Osteocyte (in vitro differentiated cells): ENCODE measurements around the gene CDH8. TPM values are rescaled to one million over a fixed set of nuclear protein-coding genes. Genes with fewer than 3 reads are reported as not detected.

Experiments used
- DNase-seq: peaks from one replicate; pipeline ENCODE4 v3.0.0; 2021; ENCODE audit warnings: mixed read lengths; ENCODE audit not compliant: unreplicated experiment; ENCODE audit errors: extremely low spot score
- H3K27ac Mint-ChIP-seq: one replicate; pipeline ENCODE4 v1.8.0; 2021; ENCODE audit warnings: mild to moderate bottlenecking, mixed read lengths; ENCODE audit not compliant: unreplicated experiment
- H3K27me3 Mint-ChIP-seq: one replicate; pipeline ENCODE4 v1.8.0; 2021; ENCODE audit warnings: mixed read lengths; ENCODE audit not compliant: unreplicated experiment
- H3K36me3 Mint-ChIP-seq: one replicate; pipeline ENCODE4 v1.8.0; 2021; ENCODE audit warnings: mixed read lengths; ENCODE audit not compliant: unreplicated experiment
- H3K4me1 Mint-ChIP-seq: one replicate; pipeline ENCODE4 v1.8.0; 2021; ENCODE audit warnings: mixed read lengths; ENCODE audit not compliant: unreplicated experiment
- H3K4me3 Mint-ChIP-seq: one replicate; pipeline ENCODE4 v1.8.0; 2021; ENCODE audit warnings: mild to moderate bottlenecking, moderate library complexity, mixed read lengths; ENCODE audit not compliant: unreplicated experiment
- H3K9me3 Mint-ChIP-seq: one replicate; pipeline ENCODE4 v1.8.0; 2021; ENCODE audit warnings: mixed read lengths; ENCODE audit not compliant: unreplicated experiment
- long read RNA-seq: library from polyadenylated mRNA; unstranded; transcript quantifications from one replicate; pipeline ENCODE4 v2.0.0, GENCODE V29; 2021
- total RNA-seq: library from RNA; stranded (reverse); gene quantifications from 2 replicates; pipeline ENCODE4 v1.2.1, GENCODE V29; 2021
- TF ChIP-seq, protein P1 (sequence below): fragments of 200-600 bp; sonication (generic); IDR thresholded peaks from 2 replicates; pipeline ENCODE4 v1.5.0; 2021; ENCODE audit warnings: antibody characterized with exemption, mild to moderate bottlenecking, moderate library complexity

CDH8 gene, protein sequence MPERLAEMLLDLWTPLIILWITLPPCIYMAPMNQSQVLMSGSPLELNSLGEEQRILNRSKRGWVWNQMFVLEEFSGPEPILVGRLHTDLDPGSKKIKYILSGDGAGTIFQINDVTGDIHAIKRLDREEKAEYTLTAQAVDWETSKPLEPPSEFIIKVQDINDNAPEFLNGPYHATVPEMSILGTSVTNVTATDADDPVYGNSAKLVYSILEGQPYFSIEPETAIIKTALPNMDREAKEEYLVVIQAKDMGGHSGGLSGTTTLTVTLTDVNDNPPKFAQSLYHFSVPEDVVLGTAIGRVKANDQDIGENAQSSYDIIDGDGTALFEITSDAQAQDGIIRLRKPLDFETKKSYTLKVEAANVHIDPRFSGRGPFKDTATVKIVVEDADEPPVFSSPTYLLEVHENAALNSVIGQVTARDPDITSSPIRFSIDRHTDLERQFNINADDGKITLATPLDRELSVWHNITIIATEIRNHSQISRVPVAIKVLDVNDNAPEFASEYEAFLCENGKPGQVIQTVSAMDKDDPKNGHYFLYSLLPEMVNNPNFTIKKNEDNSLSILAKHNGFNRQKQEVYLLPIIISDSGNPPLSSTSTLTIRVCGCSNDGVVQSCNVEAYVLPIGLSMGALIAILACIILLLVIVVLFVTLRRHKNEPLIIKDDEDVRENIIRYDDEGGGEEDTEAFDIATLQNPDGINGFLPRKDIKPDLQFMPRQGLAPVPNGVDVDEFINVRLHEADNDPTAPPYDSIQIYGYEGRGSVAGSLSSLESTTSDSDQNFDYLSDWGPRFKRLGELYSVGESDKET
- total RNA-seq: 7.6 and 7.7 TPM in 2 replicates
- long read RNA-seq, full-length matches to known transcripts: 28 of 44 reads
- long read RNA-seq, partial matches to known transcripts: 10 of 44 reads
- long read RNA-seq, other reads (novel, unspliced or antisense): 6 of 44 reads

DNA sequence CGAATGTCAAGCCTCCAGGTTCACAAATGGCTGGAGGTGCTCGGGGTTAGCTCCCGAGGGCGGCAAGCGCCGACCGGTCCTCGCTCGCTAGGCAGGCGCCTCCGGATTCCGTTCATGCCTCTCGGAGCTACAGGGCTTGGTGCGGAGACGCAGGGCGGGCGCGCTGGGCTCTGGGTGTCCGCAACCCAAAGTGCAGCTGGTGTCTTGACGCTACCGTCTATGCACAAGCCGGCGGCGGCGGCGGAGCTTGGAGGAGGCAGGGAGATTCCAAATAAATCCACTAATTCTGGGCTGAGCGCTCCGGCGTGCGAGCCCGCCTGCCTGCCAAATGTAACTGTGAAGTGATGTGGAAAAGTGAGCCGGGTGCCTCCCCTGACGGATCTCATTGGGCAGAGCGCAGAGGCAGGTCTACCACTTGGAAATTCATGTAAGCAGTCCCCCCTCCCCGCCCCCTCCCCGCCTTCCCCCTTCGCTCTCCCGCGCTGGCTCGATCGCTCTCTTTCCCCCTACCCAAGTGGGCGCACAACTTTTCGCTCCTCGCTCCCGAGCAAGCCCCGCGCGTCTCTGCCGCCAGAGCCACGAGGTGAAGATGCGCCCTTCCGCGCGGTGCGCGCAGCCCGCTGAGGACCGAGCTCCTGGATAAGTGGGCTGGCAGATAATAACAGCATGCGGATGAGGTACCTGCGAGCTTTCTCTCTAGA is at the start of gene CDH8:
TSS of gene CDH8 (minus strand) at position 338 of the 701 bp plus-strand sequence. CDS start 15,035 bp downstream, outside the sequence.
- peak within 1 kb of the TSS; percentile 90 for H3K4me3 Mint-ChIP-seq
- no peaks in the 10 kb centered on the region for H3K36me3 Mint-ChIP-seq
- no peak within 1 kb of the TSS for H3K27ac Mint-ChIP-seq
- TF ChIP-seq, protein P1, sequence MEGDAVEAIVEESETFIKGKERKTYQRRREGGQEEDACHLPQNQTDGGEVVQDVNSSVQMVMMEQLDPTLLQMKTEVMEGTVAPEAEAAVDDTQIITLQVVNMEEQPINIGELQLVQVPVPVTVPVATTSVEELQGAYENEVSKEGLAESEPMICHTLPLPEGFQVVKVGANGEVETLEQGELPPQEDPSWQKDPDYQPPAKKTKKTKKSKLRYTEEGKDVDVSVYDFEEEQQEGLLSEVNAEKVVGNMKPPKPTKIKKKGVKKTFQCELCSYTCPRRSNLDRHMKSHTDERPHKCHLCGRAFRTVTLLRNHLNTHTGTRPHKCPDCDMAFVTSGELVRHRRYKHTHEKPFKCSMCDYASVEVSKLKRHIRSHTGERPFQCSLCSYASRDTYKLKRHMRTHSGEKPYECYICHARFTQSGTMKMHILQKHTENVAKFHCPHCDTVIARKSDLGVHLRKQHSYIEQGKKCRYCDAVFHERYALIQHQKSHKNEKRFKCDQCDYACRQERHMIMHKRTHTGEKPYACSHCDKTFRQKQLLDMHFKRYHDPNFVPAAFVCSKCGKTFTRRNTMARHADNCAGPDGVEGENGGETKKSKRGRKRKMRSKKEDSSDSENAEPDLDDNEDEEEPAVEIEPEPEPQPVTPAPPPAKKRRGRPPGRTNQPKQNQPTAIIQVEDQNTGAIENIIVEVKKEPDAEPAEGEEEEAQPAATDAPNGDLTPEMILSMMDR: no peak
- peaks cover 27% of the 10 kb centered on the region for H3K27me3 Mint-ChIP-seq
- H3K4me1 Mint-ChIP-seq: peaks cover 32% of the 10 kb centered on the region
- H3K9me3 Mint-ChIP-seq: no peaks in the 10 kb centered on the region
- peak; percentile 86 for DNase-seq

DNA sequence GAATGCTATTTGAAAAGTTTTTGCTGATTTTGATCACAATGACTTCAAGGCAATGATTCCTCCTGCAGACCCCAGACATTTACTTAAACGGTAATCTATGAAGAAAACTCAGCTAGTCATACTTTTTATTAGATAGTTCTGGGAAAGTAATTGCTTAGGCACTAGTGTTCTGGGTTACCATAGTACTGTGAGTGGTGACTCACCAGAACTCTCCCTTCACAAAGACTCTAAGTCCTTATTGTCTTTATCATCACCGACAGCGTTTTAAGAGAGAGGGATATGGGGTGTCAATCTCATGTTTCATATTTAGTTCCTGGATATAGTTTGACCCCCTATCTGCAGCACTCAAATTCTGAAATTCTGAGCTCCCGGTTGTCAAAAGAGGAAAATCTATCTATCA is 43.0 kb upstream of the CDH8 start:
- TF ChIP-seq, protein P1: no peak
- Mint-ChIP-seq H3K4me3 (no peak overlapping the region), H3K4me1 (no peaks in the 10 kb centered on the region), H3K9me3 (no peaks in the 10 kb centered on the region), H3K27me3 (peaks cover 12% of the 10 kb centered on the region), H3K27ac (no peak overlapping the region), H3K36me3 (no peaks in the 10 kb centered on the region)
- no peak for DNase-seq

DNA sequence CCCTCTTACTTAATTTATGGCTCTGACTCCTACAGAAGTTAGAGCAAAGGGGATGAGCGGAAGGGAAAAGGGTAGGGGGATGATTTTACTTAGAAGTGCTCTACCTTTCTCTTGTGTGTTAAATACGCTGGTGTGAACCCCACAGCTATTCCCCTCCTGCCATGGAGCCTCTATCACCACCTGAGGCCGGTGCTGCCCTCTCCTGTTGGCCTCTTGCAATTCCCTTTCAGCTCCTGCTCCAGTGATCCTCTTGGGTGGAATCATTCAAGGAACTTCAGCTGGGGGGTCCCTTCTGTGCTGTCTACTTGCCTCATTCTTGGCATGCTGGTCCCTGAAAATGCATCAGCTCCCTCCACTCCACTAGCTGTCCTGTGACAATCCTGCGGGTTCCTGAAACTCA is 41.8 kb upstream of the CDH8 start:
- TF ChIP-seq, protein P1: peak; percentile 45
- Mint-ChIP-seq H3K4me1 (no peaks in the 10 kb centered on the region), H3K4me3 (no peak overlapping the region), H3K27ac (no peak overlapping the region), H3K27me3 (peaks cover 12% of the 10 kb centered on the region), H3K36me3 (no peaks in the 10 kb centered on the region), H3K9me3 (no peaks in the 10 kb centered on the region)
- no peak for DNase-seq

DNA sequence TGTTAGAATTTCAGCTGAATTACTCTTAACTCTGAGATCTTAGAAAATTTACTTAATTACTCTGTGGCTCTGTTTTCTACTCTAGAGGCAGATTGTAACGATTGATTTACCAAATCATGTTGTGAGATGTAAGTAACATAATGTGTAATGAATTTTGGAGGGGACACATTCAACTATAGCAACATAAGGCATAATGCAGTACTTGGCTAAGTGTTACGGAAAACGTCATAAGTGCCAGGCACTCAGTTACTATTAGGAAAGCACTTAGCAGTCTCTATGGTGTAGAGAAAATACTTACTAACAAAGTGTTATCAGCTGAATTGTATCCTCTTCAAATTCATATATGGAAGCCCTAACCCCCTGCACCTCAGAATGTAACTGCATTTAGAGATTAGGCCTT is 40.6 kb upstream of the CDH8 start:
- Mint-ChIP-seq H3K9me3 (no peaks in the 10 kb centered on the region), H3K27ac (no peak overlapping the region), H3K4me3 (no peak overlapping the region)

More for the DNA sequence above, 40.6 kb upstream of the CDH8 start:
- TF ChIP-seq, protein P1: no peak
- no peaks in the 10 kb centered on the region for H3K36me3 Mint-ChIP-seq
- H3K4me1 Mint-ChIP-seq: no peaks in the 10 kb centered on the region
- H3K27me3 Mint-ChIP-seq: peaks cover 7% of the 10 kb centered on the region
- DNase-seq: no peak
